Caco-2 (cell line): ENCODE data around the gene ABHD14A. TPM values are rescaled to one million over a fixed set of nuclear protein-coding genes. Genes with fewer than 3 reads are reported as not detected.

Experiments used
- BruUV-seq: library from RNA; stranded (reverse); fragments of 400-500 nt; replicated peaks from 2 replicates; lab custom pipeline; 2021; lab: Mats Ljungman, UMichigan
- CTCF ChIA-PET: fragments of 300-600 bp; sonication (Branson Sonifier 250); formaldehyde crosslinking; loops from one replicate; lab custom pipeline; 2022; ENCODE audit warnings: antibody characterized with exemption; lab: Charles Lee
- POLR2A ChIA-PET: fragments of 300-600 bp; sonication (Branson Sonifier 250); formaldehyde crosslinking; loops from one replicate; lab custom pipeline; 2022; ENCODE audit warnings: antibody characterized with exemption; lab: Charles Lee
- DNase-seq, 2 experiments: peaks; one replicate each; pipeline versions ENCODE4 v3.0.0 to v3.0.0-alpha.2; 2020 to 2022
- H3K27me3 ChIP-seq: replicated peaks from 2 replicates; pipeline ENCODE4 v1.6.0; 2011; ENCODE audit warnings: low read length; ENCODE audit not compliant: control insufficient read depth, insufficient read depth
- H3K36me3 ChIP-seq: 2 replicates; pipeline ENCODE4 v1.5.1; 2011; ENCODE audit warnings: low read length; ENCODE audit not compliant: control insufficient read depth, insufficient read depth
- H3K4me1 ChIP-seq: fragments of 250-450 bp; sonication (Bioruptor Pico); 2 replicates; pipeline ENCODE4 v1.5.1; 2020; ENCODE audit warnings: mild to moderate bottlenecking
- H3K4me3 ChIP-seq: 2 replicates; pipeline ENCODE4 v1.5.1; 2011; ENCODE audit warnings: low read depth, mild to moderate bottlenecking, control low read depth, low read length
- H3K9me3 ChIP-seq: fragments of 250-450 bp; sonication (Bioruptor Pico); 2 replicates; pipeline ENCODE4 v1.5.1; 2020; ENCODE audit warnings: mild to moderate bottlenecking, moderate library complexity
- H3K27ac Mint-ChIP-seq: one replicate; pipeline ENCODE4 v1.8.0; 2022; ENCODE audit warnings: mixed read lengths; ENCODE audit not compliant: unreplicated experiment
- H3K27me3 Mint-ChIP-seq: one replicate; pipeline ENCODE4 v1.8.0; 2022; ENCODE audit warnings: mixed read lengths; ENCODE audit not compliant: insufficient read depth, unreplicated experiment
- H3K36me3 Mint-ChIP-seq: one replicate; pipeline ENCODE4 v1.8.0; 2022; ENCODE audit warnings: mild to moderate bottlenecking, mixed read lengths; ENCODE audit not compliant: insufficient read depth, unreplicated experiment
- H3K4me1 Mint-ChIP-seq: one replicate; pipeline ENCODE4 v1.8.0; 2022; ENCODE audit warnings: low read depth, mixed read lengths; ENCODE audit not compliant: unreplicated experiment
- H3K4me3 Mint-ChIP-seq: one replicate; pipeline ENCODE4 v1.8.0; 2022; ENCODE audit warnings: mild to moderate bottlenecking, moderate library complexity, mixed read lengths; ENCODE audit not compliant: unreplicated experiment
- H3K9me3 Mint-ChIP-seq: one replicate; pipeline ENCODE4 v1.8.0; 2022; ENCODE audit warnings: mixed read lengths; ENCODE audit not compliant: unreplicated experiment
- CTCF ChIP-seq, 2 experiments: fragments of 200-600 bp in 1 of 2; IDR thresholded peaks; 1 replicate in 1 of 2; 2 replicates in 1 of 2; pipeline versions ENCODE4 v1.5.1 to v1.8.0; 2011 to 2022; ENCODE audit warnings: antibody characterized with exemption in 1 of 2, control low read depth in 1 of 2, inconsistent platforms in 1 of 2, low read depth in 1 of 2, low read length in 1 of 2, mild to moderate bottlenecking in 1 of 2, moderate library complexity in 1 of 2; ENCODE audit not compliant: insufficient read depth in 1 of 2, severe bottlenecking in 1 of 2, unreplicated experiment in 1 of 2
- intact Hi-C: fragments of 100-400 bp; cut with micrococcal nuclease; formaldehyde crosslinking; loops from one replicate; pipeline ENCODE4 v1.10.0; 2022; ENCODE audit not compliant: unreplicated experiment
- total RNA-seq: library from RNA; stranded (reverse); gene quantifications from 2 replicates; pipeline ENCODE4 v1.2.3, GENCODE V29; 2022

ABHD14A gene
- total RNA-seq, 1 experiment from 2014 or later: 14.0 TPM

GRCh38 chr3:51938780-51939425 lies 36.0 kb upstream of the ABHD14A start:
- H3K27ac Mint-ChIP-seq: no peak overlapping the region
- H3K4me3 Mint-ChIP-seq: no peak overlapping the region
- POLR2A ChIA-PET: no interaction called here

GRCh38 chr3:51940648-51941462 lies 34.0 kb upstream of the ABHD14A start:
- Histone ChIP-seq H3K27me3 (no peaks in the 10 kb centered on the region), H3K36me3 (no peaks in the 10 kb centered on the region; the same call in 1 of the 2 replicates), H3K9me3 (no peaks in the 10 kb centered on the region), H3K4me1 (peaks cover 13% of the 10 kb centered on the region), H3K4me3 (peak overlapping the region; percentile 49)
- BruUV-seq: TSS peak; percentile 70
- Mint-ChIP-seq H3K27ac (peak overlapping the region; percentile 6), H3K9me3 (no peaks in the 10 kb centered on the region), H3K36me3 (peaks cover 30% of the 10 kb centered on the region), H3K27me3 (no peaks in the 10 kb centered on the region), H3K4me3 (peak overlapping the region; percentile 63), H3K4me1 (peaks cover 7% of the 10 kb centered on the region)
- intact Hi-C loops: no loop called here
- ChIA-PET CTCF (interaction anchor here (0.6 to 2.7 kb wide), 22 partner anchors 23 to 441 kb away, joined by 3 to 41 read pairs (median 4); partner anchors contain the start of genes ABHD14A, ABHD14B, ACY1 and DCAF1), POLR2A (interaction anchor here (0.7 to 2.2 kb wide), 4 partner anchors 34 to 82 kb away, joined by 4 to 15 read pairs (median 8); partner anchors contain the start of genes ABHD14A, ABHD14B, ACY1 and RPL29)
- TF ChIP-seq CTCF (IDR thresholded peaks at IDR 0.05; ENCODE audit: insufficient read depth in 1 of 2, low read depth in 1 of 2, low read length in 1 of 2, severe bottlenecking in 1 of 2, unreplicated experiment in 1 of 2): no peak
- peak in 1 of 2 experiments; percentile 4 for DNase-seq

More at GRCh38 chr3:51938780-51939425, 36.0 kb upstream of the ABHD14A start:
- Histone ChIP-seq H3K9me3 (no peaks in the 10 kb centered on the region), H3K27me3 (no peaks in the 10 kb centered on the region), H3K4me3 (no peak overlapping the region), H3K4me1 (peaks cover 13% of the 10 kb centered on the region), H3K36me3 (no peaks in the 10 kb centered on the region; the same call in 1 of the 2 replicates)
- peaks cover 7% of the 10 kb centered on the region for H3K4me1 Mint-ChIP-seq
- H3K27me3 Mint-ChIP-seq: no peaks in the 10 kb centered on the region
- TF ChIP-seq CTCF (IDR thresholded peaks at IDR 0.05; ENCODE audit: insufficient read depth in 1 of 2, low read depth in 1 of 2, low read length in 1 of 2, severe bottlenecking in 1 of 2, unreplicated experiment in 1 of 2): no peak
- no TSS peak for BruUV-seq
- CTCF ChIA-PET: no interaction called here
- intact Hi-C loops: no loop called here
- no peaks in the 10 kb centered on the region for H3K9me3 Mint-ChIP-seq
- H3K36me3 Mint-ChIP-seq: peaks cover 46% of the 10 kb centered on the region
- peak in 1 of 2 experiments; percentile 9 for DNase-seq

- H3K27ac Mint-ChIP-seq: peak overlapping the region; percentile 6
- H3K4me1 Mint-ChIP-seq: peaks cover 7% of the 10 kb centered on the region
- no peaks in the 10 kb centered on the region for H3K27me3 ChIP-seq
- H3K36me3 Mint-ChIP-seq: peaks cover 30% of the 10 kb centered on the region
- H3K36me3 ChIP-seq: no peaks in the 10 kb centered on the region; the same call in 1 of the 2 replicates
- no peaks in the 10 kb centered on the region for H3K9me3 ChIP-seq
- no peak for DNase-seq
- intact Hi-C loops: no loop called here
- no TSS peak for BruUV-seq
- CTCF ChIA-PET: interaction anchor here (0.6 to 2.7 kb wide), 22 partner anchors 22 to 442 kb away, joined by 3 to 41 read pairs (median 4); partner anchors contain the start of genes ABHD14A, ABHD14B, ACY1 and DCAF1
- no peaks in the 10 kb centered on the region for H3K27me3 Mint-ChIP-seq
- TF ChIP-seq CTCF (IDR thresholded peaks at IDR 0.05; ENCODE audit: insufficient read depth in 1 of 2, low read depth in 1 of 2, low read length in 1 of 2, severe bottlenecking in 1 of 2, unreplicated experiment in 1 of 2): no peak
- POLR2A ChIA-PET: interaction anchor here (1.1 to 2.2 kb wide), 3 partner anchors 33 to 54 kb away, joined by 6 to 15 read pairs (median 10); partner anchors contain the start of genes ABHD14A, ABHD14B, ACY1 and RPL29
- peak overlapping the region; percentile 49 for H3K4me3 ChIP-seq
- H3K4me3 Mint-ChIP-seq: peak overlapping the region; percentile 63
- peaks cover 13% of the 10 kb centered on the region for H3K4me1 ChIP-seq
- H3K9me3 Mint-ChIP-seq: no peaks in the 10 kb centered on the region
Measured at GRCh38 chr3:51941463-51941797, 33.4 kb upstream of the ABHD14A start.
